Hepatocyte (in vitro differentiated cells): ENCODE results near the gene PRDM15.

ENCODE experiments used
- EZH2 ChIP-seq: fragments of 200-600 bp; sonication (generic); IDR thresholded peaks from 2 replicates; pipeline ENCODE4 v1.6.1; 2016; ENCODE audit warnings: antibody characterized with exemption, mild to moderate bottlenecking, borderline replicate concordance
- TF ChIP-seq, protein P1 (sequence below): fragments of 200-600 bp; sonication (generic); IDR thresholded peaks from 2 replicates; pipeline ENCODE4 v1.5.1; 2016; ENCODE audit warnings: antibody characterized with exemption, mild to moderate bottlenecking; ENCODE audit not compliant: poor library complexity

DNA sequence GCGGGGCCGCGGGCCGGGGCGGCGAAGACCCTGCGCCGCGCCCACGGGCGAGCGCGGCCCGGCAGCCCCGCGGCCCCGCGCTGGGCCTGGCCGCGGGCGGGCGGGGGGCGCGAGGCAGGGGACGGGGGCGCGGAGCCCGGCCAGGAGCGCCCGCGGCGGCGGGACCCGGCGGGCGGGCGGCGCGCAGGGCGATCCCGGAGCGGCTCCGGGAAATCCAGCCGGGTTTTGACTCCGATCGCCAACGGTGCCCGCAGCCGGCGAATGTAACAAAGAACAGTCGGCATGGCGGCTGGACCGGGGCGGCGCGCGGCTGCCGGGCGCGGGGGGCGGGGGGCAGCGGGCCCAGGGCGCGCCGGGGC, 334 bp downstream of the PRDM15 start:
- TF ChIP-seq, protein P1, sequence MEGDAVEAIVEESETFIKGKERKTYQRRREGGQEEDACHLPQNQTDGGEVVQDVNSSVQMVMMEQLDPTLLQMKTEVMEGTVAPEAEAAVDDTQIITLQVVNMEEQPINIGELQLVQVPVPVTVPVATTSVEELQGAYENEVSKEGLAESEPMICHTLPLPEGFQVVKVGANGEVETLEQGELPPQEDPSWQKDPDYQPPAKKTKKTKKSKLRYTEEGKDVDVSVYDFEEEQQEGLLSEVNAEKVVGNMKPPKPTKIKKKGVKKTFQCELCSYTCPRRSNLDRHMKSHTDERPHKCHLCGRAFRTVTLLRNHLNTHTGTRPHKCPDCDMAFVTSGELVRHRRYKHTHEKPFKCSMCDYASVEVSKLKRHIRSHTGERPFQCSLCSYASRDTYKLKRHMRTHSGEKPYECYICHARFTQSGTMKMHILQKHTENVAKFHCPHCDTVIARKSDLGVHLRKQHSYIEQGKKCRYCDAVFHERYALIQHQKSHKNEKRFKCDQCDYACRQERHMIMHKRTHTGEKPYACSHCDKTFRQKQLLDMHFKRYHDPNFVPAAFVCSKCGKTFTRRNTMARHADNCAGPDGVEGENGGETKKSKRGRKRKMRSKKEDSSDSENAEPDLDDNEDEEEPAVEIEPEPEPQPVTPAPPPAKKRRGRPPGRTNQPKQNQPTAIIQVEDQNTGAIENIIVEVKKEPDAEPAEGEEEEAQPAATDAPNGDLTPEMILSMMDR: no peak
- TF ChIP-seq EZH2: no peak
